HG03439 (cell line): Measurements from ENCODE around the gene LIF.
"Not testable (repeated sequence)": the region's sequence is repeated elsewhere in the genome, so short reads cannot be mapped to it uniquely, and the experiment has no call there.

ENCODE experiments used
- ATAC-seq: cut with Tn5 transposase; IDR thresholded peaks from one replicate; pipeline ENCODE4 v1.9.1; 2021; ENCODE audit warnings: mild to moderate bottlenecking, moderate library complexity; ENCODE audit not compliant: unreplicated experiment

Gene LIF

DNA sequence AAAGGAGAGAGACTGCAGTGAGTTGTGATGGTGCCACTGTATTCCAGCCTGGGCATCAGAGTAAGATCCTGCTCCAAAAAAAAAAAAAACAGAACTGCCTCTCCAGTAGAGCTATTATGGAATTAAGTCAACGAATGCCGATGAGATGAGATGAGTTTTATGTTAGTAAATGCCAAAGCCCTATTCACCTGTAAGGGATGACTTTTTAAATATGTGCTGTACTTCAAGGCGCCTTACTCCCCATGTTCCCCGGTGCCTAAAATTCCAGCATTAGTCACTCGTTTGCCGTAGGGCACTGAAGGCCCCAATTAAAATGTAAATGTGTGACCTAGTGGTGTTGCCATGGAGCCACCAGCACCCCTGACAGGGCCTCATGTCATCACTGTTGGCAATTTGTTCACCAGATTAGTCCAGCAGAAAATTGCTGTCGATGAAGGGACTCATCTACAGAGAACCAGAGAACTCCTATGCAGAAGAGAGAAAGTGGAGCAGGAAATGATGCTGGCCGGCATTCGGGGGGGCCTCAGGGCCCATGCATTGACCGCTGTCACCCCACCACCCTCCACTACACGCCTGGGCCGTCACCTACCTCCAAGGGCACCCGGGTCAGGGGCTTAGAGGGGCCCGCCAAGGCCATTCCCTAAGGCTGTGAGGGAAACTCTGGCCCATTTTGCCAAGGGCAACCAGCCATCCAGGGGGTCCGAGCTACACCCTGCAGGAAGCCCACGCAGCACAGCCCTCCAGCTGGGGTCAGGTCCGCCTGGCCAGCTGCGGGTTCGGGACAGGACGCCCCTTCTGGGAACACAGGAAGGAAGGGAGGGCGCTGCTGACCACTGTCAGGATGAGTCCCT lies 17.8 kb downstream of the LIF start:
- no peak for ATAC-seq

DNA sequence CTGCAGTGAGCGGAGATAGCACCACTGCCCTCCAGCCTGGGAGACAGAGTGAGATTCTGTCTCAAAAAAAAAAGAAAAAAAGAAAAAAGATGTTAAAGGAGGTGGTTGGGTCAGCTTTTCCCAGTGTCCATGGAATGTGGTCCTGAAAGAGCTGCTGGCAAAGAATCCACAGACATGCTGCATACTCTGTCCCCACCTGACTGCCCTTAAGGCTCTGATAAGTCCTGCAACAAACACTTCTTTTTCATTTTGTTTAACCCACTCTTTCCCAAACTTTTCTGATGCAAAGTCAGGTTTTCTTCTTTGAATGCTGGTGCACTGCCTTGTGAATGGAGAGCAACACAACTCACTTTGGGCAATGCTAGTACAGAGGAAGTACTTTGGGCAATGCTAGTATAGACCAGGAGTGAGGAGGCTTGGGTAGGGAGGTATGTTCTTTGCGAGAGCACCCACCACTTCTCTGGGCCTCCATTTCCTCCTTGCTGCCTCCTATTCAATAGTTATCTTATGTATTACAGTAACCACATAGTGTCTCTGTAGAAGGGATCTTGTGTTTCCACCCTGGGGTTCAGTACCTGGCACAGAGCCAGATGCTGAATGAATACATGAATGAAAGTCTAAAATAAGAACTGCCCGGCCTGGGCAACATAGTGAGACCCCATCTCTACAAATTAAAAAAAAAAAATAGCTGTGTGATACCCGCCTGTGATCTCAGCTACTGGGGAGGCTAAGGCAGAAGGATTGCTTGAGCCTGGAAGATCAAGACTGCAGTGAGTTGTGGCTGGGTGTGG lies 18.9 kb downstream of the LIF start:
- no peak for ATAC-seq

DNA sequence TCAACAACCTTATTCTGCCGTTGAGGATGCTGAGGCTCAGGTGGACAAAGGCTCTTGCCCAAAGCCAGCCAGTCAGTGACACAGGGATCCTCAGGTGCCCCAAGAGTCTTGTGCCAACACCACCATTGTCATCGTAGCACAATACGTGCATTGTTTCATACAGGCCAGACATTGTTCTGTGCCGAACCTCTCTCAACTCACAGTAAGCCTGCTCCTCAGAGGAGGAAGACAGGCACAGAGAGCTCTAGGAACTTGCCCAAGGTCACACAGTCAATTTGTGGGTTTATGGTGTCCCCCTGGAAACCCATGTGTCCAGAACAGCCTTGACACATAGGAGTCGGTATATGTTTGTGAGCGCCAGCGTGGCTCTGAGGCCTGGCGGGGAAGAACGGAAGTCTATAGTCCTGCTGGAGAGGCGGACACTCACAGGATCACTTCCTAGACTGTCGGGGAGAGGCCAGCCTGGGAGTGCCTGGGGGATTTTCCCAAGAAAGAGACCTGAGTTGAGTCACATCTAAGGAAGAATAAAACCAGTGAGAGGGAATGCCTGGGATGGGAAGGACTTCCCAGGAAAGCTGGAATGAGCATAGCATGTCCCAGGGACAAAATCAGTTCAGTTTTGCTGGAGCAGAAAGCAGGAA lies 20.2 kb downstream of the LIF start:
- no peak for ATAC-seq

DNA sequence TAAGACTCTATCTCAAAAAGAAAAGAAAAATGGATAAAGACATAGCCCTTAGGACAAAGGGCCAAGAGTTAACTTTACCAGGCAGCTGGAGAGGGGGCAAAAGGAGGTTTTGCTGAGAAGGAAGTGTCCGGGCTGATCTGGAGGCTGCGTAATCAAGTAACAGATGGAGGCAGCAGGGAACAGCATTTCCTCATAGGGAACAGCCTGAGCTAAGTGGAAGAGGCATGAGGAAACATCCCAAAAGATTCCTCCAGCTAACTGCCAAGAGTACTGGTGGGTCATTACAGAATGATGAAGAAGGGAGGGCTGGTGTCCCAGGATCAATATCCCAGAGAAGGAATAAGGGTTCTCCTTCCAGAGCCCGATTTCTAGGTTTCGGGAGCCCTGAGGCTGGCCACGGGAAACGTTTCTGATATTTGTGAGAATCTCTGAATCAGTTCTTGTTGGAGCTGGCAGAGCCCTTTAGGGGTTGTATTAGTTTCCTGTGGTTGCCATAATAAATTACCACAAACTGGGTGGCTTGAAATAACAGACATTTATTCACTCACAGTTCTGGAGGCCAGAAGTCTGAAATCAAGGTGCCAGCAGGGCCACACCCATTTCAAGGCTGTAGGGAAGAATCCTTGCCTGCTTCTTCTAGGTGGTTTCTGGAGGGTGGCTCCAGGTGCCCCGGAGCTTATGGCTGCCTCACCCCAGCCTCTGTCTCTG lies 21.2 kb downstream of the LIF start:
- ATAC-seq, result no peak

DNA sequence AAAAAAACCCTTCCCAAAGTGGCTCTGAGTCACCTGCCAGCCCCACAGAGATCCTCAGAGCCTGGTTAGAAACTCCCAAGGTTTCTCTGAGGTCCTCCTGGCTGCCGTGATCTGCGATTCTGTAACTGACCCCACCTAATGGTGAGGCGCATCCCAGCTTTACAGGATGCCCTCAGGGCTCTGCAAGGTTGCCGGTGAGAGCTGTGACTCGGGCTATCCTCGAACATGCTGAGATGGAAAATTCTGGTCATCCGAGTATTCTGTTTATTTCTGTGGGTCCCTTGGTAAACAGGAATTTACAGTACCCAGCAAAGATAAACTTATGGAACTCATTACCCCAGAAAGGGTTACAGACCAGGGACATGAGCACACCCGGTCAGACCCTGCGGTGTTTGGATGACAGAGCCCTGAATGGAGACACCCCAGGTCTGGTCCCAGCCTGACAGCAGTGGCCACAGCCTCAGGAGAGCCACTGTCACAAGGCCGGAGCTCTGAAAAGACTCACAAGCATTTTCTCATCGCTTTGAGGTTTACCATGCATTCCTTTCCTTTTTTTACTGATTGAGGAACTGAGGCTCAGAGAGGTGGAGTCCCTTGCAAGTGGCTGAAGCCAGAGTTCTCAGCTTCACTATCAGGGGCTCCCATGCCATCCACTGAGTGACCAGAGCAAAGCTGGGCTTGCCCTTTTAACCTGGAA lies 22.2 kb downstream of the LIF start:
- ATAC-seq, result no peak

DNA sequence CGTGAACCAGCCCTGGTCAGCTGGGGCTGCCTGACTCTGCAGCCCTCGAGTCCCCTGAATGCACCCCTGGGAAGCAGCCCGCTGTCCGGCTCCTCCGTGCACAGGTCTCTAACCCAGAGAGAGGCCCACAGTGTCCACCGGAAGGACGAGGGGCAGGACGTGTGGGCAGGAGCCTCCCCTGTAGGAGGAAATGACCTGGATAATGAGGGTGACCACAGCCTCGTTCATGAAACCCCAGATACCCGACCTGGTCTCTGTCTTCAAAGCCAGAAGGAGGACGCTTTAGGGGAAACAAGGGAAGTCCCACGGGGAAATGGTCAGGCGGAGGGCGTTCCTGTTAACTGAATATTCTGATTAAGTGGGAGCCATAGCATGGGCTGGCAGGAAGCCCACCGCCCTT lies 23.3 kb downstream of the LIF start:
- ATAC-seq, result no peak

DNA sequence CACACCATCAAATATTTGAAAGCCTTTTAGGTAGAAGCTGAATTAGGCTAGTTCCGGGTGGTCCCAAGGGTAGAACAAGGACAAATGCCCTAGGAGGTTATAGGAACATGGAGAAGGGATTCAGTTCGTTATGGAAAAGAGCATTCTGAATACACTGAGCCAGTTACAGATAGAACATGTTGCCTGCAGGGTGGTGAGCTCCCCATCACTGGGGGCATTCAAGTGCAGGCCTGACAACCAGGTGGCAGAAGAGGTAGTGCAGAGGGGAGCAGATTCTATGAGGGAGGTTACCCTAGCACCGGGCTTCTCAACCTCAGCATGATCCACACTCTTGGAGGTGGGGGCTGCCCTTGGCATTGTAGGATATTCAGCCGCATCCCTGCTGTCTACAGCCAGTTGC lies 24.2 kb downstream of the LIF start:
- ATAC-seq, result no peak

DNA sequence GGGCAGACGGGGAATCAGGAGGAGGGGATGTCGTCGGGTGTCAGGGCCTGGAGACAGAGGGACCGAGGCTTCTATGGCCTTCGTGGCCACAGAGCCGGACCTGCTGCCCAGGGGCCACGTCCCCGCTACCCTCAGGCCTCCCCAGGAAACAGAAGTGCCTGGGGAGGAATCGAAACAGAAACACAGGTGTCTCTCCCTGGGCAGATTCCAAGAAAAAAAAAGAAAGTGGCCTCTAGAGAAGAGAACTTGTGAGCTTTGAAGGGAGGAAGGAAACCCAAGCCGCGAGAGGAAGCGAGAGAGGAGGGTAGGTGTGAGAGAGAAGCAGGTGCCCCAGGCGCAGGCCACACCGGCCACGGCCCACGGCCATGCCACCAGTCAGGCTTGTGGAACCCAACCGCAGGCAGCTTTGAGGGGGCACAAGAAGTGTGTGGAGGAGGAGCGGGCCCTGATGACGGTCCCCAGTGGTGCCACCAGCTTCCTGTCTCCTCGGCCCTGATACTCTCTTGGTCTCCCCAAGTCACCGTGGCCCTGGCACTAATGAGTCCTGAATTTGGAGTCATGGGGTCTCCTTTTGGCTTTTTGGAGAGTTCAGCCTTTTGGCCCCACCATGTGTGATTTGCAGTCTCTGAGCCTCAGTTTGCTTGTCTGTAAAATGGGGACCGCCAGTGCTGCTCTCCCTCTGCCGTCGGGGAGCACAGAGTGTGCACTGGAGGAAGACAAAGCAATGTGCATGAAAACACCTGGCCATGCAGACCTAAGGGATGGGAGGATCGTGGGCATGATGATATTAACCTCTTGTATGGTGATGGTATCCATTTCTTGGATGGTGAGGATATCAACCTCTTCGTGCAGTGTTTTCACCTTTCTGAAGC lies 25.2 kb downstream of the LIF start:
- no peak for ATAC-seq

DNA sequence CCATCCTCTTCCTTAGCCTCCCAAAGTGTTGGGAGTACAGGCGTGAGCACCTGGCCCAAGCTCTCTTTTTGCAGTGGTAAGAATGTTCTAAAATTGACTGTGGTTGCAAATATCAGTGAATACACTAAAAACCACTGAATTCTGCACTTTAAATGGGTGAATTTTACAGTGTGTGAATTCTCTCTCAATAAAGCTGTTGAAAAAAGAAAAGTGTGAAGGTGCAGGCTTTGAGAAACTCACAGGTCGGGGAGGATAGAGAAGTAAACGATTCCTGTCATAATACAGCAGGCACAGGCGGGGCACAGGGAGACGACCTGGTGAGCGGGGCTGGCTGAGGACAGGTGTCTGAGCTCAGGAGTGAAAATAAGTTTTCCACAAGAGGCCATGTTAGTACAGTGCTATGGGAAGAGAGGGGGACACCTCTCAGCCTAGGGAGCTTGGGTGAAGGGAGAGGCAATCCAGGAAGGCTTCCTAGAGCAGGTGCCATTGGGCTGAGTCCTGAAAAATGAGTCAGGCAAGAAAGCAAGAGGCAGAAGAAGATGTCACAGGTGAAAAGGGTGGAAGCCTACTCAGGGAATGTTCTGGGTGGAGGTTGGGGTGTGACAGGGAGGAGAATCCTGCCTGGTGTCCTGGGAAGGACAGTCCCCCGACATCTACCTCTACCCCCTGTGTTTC lies 26.1 kb downstream of the LIF start:
- ATAC-seq, result no peak

DNA sequence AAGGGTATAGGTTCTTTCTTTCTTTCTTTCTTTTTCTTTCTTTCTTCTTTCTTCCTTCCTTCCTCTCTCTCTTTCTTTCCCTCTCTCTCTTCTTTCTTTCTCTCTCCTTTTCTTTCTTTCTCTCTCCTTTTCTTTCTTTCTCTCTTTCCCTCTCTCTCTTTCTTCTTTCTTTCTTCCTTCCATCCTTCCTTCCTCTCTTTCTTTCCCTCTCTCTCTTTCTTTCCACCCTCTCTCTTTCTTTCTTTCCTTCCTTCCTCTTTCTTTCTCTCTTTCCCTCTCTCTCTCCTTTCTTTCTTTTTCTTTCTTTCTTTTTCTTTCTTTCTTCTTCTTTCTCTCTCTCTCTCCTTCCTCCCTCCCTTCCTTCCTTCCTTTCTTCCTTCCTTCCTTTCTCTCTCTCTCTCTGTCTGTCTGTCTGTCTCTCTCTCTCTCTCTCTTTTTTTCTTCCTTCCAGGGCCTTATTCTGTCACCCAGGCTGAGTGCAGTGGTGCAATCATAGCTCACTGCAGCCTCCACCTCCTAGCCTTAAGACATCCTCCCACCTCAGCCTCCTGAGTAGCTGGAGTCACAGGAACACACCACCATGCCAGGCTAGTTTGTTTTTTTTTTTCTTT lies 26.8 kb downstream of the LIF start:
- ATAC-seq, result no peak

DNA sequence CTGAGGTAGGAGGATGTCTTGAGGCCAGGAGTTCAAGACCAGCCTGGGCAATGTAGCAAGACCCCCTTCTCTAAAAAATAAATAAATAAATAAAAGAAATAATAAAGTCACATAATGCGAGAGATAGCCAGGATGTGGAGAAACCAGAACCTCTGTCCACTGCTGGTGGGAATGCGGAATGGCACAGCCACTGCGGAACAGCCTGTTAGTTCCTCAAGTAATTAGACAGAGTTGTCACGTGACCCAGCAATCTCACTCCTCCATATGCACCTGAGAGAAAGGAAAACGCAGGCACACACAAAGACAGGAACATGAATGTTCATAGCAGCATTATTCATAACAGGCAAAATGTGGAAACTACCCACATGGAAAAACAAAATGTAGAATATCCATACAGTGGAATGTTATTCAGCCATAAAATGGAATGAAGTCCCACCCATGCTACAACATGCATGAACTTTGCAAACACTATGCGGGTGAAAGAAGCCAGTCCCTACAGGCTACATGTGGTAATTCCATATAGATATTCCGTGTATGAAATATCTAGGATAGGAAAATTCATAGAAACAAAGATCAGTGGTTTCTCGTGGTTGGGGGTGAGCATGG lies 27.4 kb downstream of the LIF start:
- ATAC-seq, result no peak

DNA sequence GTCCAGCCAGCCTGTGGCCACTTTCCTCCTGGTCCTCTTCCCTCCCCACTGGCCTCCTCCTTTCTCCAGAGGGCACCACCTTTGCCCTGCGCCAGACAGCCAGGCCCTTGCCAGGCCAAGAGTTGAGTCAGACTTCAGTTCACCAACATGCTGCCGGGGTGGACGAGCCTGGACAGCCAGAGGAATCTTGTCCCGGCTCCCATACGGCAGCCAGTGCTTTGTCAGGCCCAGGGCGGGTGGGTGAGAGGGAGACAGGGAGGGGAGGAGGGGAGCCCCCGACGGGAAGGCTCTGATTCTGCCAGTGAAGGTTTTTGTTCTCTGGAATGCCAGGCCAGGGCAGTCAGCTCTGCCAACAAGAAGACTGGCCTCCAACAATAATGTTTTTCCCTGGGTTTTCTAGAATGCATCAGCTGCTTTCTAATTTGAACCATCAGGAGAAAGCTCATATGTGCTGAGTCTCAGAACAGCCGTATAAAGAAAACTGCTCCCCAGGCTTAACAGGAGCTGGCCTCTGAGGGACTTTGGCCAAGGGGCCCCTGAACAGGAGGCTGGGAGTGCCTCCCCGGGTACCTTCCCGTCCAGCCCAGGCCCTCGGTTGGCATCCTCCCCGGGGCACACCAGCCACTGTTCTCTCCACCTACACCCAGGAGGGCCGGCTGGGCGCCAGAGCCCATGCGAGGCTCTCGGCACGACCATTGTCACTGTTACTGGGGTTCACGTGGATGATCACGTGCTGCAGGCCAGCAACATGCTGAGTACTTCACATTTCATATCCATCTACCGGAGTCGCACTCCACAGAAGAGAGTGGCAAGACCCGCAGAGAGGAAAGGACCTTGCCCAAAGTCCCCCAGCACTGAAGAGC lies 28.6 kb downstream of the LIF start:
- no peak for ATAC-seq

DNA sequence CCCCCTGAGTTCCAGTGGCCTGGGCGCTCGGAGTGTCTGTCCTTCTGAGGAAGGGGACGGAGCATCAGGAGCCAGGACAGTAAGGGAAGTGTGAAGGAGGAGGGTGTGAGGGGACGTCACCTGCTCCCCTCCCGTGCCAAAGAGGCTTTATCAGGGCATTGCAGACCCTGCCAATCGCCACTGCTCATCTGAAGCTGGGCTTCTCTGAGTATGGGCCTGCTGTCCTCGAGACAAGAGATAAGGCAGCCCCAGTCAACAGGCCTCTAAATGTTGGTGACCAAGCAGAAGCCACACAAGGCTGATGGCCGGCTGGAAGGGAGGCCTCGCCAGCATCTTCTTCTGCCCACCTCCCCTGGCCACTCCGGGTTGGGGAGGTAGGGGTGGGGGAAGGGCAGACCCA lies 29.8 kb downstream of the LIF start:
- ATAC-seq, result no peak

DNA sequence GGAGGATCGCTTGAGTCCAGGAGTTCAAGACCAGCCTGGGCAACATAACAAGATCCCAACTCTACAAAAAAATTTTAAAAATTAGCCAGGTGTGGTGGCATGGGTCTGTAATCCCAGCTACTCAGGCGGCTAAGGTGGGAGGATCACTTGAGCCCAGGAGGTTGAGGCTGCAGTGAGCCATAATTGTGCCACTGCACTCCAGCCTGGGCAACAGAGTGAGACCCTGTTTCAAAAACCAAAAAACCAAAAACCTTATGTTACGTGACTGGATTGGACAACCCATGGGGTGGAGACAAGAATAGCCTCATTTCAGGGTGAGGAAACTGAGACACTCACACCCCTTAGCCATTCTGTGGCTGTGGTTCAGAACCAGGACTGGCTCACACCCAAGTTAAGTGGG lies 30.3 kb downstream of the LIF start:
- not testable (repeated sequence) for ATAC-seq

DNA sequence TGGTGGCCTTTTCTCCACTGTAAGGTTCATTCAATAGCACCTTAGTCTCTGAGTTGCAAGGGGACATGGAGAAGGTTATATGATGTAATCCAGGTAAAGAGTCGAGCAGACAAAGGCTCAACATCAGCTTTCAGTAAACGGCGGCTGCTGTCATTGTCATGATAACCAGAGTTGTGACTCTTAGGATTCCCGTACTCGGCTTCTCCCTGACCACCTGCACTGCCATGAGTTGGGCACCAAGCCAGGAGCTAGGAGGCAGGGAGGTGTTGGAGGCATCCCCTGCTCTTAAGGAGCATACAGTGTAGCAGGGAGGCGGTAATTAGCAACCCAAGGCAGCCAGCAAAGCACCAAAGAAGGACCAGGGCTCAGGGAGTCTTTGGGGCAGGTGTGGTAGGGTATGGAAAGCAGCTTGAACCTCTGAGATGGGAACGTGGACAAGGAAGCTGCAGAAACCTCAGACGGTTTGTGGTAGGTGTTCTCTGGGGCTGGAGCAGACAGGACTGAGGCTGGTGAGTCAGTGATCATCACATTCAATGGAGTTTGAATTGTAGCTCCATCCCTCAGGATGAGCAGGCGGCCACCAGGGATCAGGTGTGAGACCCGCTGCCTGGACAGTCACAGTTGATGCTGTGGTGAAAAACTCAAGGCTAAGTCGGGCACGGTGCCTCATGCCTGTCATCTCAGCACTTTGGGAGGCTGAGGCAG lies 31.7 kb downstream of the LIF start:
- no peak for ATAC-seq

DNA sequence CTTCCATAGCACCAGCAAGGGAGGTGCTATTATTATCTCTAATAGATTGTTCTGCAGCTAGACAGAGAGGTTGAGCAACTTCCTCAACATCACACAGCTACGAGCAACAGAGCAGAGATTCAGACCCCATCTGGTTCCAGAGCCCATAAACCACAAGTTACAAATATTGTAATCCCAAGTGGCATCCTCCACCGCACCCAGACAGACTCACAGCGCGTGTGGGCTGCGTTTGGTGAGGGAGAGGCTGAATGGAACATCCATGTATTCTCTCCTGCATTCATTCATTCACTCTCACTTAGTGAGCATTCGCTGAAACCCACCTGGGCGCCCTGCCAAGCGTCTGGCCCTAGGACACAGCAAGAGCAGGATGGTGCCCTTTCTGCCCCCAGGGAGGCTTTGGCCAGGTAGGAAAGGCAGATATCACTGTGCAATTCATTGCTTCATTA lies 33.5 kb downstream of the LIF start:
- no peak for ATAC-seq
